Inflammatory macrophage (primary cell): ENCODE data around the gene DNAH9.
A peak's percentile ranks its signal among the peaks of the same experiment; 100 is the strongest.

Experiments
- DNase-seq, 2 donors: peaks; one replicate each; pipeline ENCODE4 v3.0.0-alpha.2; 2020 to 2022

The DNAH9 gene

DNA sequence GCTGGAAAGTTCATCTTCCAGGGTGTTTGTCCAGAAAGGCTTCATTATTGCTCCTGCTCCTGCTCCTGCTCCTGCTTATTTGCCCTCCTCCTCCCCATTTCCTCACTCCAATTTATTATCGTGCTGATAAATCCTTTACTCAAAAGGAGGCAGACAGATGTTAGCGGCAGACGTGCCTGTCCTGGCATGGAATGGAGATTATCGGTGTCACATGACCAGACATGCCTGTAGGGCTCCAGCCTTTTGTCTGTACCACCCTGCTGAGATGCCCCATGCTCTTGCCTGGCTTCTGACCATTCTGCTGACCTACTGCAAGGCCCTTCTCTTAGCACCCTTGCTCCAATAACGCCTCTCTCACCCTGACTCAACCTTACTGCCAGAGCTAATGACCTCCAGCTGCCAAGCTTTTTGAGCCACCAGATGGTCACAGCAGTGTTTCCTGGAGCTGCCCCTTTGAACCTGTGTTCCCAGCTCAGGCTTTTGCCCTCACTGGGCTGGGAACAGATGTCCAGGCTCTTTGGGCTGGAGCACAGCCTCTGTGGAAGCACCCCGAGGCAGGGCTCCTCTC lies 12.8 kb downstream of the DNAH9 start:
- DNase-seq = no peak

DNA sequence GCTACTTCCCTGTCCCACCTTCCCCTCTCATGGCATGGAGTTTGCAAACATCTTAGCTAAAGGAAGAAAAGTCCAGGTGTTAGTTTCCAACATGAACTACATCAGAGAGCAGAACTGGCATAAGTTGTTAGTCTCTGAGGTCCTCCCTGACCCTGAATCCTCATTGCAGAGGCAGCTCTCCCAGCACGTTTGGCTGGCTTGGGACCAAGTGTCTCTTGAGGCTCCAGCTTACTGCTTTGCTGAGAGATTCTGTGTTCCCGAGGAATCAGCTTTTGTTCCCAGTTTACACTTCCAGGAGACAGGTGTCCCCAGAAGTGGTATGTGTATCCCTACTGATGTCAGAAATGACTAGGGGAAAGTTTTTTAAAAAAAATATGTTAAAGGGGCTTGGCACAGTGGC lies 14.7 kb downstream of the DNAH9 start:
- DNase-seq = no peak

DNA sequence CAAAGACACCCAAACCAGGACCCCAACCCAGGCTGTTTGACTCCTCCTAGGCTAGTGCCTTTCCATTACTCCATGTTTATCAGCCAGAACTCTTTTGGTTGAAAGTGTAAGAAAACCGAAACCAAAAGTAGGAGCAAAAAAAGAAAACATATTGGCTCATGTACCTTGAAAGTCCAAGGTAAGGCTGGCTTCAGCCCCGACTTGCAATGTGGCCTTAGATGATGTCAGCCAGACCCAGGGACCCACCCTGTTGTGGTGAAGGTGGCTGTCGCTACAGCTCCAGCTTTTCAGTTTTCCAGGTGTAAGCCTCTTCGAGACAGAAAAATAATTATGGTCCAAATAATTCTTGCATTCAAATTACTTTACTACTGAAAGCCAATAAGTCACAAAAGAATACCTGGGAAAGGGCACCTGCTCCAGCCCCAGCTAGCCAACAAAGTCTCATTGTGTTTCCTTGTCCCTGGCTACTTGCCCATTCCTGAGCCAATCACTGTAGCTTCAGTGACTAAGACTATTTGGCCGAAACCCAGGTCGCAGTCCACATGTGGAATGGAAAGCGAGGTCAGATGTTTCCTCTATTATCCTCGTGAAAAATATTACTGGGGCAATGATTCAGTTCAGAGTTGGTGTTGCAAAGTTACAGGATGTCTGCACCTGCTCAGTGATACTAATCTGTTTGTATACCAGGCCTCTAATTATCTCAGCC lies 20.7 kb downstream of the DNAH9 start:
- DNase-seq = no peak

DNA sequence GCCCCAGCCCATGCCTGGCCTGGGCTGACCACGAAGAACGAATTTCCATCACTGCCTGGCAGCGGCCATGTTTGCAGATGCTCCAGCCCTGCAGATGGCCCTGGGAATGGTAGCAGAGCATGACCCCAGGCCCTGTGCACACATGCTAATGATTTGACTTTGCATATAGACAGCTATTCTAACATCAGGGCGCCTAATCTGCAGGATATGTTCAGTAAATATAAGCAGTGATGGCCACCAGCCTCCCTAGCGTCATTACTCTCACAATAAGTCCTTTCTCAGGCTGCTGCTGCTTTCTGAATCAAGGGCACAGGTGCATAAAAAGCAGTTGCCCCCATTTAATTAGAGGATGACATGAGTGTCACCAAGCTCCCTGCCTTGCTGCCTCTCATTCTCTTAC lies 24.2 kb downstream of the DNAH9 start:
- DNase-seq = no peak

DNA sequence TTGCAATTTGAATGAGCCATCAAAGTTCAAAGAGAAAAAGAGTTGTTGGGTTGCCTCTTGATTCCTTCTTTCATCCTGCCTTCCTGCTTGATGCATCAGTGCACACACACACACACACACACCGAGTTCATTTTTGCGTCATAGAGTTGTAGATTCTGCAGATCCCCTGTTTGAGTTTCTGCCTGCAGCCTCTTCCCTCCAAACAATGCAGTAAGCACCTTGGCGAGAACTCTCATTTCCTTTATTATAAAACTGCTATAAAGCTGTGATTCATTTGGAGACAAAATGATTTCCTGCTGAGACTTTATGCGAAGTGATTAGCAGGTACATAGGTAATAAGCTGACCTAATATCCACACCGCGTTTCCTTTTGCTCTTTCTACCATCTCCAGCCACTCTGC lies 26.7 kb downstream of the DNAH9 start:
- DNase-seq = no peak

DNA sequence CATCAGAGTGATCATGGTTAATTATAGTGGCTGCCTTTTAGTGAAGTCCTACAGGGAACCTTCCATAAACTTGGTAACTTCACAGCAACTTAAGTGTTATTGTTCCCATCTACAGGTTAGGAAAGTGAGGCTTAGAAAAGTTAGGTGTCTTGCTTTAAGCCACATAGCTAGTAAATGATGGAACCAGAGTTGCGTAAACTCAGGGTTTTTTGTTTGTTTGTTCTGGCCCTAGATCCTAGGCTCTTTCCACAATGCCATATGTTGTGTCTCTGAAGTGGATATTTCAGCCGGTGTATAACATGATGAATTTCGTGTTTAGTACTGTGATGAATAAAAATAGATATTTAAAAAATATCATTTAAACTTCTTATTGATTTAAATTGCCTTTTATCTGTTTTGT lies 27.6 kb downstream of the DNAH9 start:
- no peak for DNase-seq

DNA sequence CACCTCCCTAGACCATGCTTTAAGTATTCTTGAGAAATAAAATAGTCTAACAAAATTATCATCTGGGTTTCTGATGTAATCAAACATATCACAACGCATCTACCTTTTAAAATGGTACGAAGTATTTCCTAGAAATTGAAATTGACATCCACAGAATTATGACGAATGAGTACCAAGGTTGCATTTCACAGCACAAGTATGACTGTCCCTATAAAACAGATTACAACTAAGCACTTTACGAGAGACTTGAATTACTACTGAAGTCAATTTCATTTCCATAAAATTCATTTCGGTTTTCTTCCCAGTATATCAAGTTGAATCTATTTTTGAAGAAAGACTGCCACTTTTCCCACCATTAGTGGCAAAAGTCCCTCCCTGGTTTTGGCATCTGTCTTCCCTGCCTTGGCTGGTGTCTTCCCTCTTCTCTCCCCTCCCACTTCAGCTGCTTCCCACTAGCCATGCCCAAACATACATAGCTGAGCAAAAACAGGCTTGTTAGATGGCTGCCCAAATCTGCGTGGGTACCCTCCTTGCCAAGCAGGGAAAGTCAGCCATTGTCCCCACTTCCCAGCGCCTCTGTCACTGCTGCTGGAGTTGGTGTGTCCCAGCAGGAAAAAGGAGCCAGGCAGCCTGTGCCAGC lies 29.2 kb downstream of the DNAH9 start:
- DNase-seq = no peak

DNA sequence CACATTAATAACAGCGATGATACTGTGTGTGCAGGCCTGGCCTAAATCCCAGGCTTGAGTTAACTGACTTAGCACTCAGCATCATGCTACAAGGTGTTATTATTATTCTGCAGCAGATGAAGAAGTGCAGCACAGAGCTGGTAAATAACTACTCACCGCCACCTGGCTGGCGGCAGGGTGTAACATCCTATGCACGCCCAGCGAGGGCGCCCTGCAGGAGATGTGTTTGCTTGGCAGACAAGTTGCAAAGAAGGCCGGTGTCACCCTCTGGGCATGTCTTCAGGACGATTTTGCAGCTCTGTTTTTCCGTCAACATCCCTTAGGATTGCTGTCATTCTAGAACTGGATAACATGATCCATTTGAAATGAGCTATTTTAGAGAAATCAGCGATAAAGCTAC lies 30.1 kb downstream of the DNAH9 start:
- no peak for DNase-seq

DNA sequence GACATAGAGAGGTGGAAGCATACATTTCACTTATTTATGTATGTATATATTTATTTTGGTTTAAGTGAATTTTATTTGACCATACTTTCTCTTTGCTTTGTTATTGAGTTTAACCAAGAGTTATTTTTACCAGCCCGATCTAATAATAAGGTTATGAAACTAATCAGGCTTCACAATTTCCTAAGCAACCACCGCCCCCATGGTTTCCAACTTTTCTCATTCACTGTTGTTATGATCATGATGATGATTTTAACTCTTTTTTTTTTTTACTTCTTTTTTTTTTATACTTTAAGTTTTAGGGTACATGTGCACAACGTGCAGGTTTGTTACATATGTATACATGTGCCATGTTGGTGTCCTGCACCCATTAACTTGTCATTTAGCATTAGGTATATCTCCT lies 30.6 kb downstream of the DNAH9 start:
- DNase-seq = no peak

DNA sequence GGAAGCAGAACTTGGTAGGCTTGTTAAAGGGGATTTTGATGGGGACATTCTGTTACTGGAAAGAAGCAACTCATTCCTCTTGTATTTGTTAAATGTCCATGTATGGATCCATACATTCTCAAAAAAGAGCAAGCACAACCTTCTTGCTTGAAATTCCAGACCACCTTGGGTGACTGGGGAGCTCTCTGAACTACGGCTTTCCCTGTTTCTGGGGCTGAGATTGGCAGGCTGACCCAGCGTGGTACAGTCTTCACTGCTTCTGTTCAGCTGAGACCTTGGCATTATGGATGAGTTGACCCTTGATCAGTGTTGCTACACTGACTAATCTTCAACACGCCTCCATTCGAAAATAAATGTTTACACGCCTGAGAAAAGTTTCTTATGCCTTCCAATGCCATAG lies 38.5 kb downstream of the DNAH9 start:
- no peak for DNase-seq

DNA sequence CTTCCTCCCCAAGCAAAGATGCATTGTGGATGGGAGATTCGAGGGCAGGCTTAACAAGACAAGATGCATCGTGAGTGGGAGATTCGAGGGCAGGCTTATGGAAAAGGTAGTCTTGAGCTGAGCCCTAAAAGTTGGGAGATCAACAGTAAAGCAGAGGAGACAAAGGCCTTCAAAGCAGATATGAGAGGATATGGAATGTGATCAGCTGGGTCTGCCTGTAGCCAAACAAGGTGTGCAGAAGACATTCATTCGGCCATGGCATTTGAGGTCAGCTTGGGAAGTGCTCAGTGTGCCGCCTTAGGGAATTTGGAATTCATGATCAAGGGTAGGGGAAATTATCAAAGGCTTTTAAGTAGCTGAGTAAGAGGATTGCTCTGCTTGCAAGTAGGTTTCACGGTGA lies 39.5 kb downstream of the DNAH9 start:
- DNase-seq = no peak

DNA sequence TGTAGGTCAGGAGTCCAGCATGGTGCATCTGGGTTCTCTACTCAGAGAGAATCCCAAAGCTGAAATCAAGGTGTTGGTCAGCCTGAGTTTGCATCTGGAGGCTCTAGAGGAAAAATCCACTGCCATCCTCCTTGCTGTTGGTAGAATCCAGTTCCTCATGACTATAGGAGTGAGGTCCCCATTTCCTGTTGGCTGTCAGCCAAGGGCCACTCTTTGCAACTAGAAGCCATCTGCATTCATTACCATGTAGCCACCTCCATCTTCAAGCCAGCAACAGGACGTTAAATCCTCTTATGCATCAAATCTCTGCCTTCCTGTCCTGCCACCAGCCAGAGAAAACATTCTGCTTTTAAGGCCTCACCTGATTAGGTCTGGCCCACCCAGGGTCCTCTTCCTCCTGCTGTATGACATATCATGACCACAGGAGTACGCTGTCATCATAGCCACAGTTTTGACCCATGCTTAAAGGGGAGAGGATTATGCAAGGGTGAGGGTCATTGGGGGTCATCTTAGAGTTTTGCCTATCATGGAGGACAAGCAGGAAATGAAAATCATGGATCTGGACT lies 40.5 kb downstream of the DNAH9 start:
- DNase-seq = no peak

DNA sequence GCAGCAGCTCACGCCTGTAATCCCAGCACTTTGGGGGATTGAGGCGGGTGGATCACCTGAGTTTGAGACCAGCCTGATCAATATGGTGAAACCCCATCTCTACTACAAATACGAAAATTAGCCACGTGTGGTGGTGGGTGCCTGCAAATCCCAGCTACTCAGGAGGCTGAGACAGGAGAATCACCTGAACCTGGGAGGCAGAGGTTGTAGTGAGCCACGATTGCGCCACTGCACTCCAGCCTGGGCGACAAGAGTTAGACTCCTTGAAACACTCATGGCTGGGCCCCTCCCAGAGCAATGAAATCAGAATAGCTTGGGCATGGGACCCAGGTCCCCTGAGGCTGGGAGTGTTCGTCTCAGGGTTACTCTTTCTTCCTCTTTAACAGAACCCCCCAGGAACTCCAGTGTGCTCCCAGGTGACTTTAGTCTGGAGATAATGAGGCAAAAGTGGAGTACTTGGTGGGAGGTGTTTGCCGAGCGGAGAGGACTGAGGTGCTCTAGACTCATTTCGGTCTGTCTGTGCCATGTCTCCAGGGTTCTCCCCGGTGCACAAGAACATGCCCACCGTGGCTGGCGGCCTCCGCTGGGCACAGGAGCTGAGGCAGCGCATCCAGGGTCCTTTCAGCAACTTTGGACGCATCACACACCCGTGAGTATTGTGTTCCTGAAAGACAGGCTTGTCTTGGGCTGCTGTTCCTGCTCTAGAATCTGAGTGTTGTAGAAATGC lies 41.6 kb downstream of the DNAH9 start:
- no peak for DNase-seq

DNA sequence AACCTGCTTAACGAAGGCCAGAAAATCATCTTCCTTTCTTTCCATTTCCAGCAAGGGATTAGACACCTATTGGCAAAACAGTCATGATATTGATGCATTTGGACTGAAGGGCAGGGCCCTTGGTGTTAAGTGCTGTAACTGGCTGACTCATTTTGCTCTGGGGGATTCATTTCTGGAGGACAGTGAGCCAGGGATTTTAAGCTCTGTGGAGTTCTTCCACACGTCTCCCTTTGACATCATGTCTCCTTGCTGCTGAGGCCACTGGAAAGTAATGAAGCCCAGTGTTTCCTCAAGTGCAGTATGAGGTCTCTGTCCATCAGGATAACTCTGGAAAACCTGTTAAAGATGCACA lies 42.2 kb downstream of the DNAH9 start:
- no peak for DNase-seq

DNA sequence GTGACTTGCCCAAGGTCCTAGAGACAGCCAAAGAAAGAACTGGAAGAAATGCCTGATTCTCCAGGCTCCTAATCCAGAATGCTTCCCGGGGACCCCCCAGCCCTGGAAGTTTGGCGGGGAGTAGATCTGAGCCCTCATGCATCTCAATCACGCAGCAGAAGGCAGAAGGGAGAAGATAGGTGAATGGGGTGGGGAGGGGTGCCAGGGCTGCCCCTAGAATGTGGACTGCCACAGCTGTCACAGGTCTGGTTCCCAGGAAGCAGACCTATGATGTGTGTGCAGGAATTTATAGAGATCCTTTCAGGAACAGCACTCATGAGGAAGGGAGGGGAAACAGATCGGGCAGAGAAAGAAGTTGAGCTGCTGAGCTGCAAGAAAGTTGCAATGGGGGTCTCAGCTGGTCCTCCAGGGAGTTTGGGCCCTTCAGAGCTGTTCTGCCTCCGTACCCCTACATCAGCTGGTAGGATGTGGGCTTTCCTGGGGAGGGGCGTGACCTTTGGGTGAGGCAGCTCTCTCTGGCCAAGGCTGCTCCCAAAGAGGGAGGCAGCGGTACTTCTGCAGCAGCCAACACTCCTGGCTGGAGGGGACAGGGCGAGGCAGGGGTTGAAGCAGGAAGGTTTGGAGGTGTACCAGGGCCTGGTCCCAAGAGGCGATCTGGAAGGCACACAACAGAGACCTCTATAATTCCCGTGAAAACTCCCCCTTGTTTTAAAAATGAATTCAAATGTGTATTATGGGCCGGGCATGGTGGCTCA lies 43.4 kb downstream of the DNAH9 start:
- DNase-seq = no peak

DNA sequence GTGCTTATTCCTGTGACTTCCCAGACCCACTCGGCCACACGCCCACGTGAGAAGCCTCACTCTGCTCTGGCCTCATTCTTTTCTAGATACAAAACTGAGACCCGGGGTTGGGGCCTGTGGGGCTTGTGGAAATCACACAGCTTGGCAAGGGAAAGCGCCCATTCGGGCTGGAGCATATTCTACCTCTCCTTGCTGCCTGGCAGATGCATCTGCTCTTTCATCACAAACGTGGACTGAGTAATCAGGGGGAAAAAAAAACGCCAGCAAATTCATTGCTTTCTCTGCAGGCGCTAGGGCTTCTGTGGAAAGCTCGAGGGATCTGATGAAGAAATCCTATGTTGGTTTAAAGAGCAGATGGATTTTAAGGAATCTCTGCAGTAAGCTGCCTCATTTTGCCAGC lies 44.4 kb downstream of the DNAH9 start:
- no peak for DNase-seq

DNA sequence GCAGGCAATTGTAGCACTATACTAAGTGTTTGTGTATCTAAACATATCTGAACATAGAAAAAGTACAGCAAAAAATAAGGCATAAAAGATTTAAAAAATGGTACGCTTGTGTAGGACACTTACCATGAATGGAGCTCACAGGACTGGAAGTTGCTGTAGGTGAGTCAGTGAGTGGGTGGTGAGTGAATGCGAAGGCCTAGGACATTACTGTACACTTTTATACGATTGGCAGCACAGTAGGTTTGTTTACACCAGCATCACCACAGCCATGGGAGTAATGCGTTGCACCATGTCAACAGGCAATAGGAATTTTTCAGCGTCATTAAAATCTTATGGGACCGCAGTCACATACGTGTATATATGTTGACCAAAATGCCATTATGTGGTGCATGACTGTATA lies 45.6 kb downstream of the DNAH9 start:
- DNase-seq = no peak

DNA sequence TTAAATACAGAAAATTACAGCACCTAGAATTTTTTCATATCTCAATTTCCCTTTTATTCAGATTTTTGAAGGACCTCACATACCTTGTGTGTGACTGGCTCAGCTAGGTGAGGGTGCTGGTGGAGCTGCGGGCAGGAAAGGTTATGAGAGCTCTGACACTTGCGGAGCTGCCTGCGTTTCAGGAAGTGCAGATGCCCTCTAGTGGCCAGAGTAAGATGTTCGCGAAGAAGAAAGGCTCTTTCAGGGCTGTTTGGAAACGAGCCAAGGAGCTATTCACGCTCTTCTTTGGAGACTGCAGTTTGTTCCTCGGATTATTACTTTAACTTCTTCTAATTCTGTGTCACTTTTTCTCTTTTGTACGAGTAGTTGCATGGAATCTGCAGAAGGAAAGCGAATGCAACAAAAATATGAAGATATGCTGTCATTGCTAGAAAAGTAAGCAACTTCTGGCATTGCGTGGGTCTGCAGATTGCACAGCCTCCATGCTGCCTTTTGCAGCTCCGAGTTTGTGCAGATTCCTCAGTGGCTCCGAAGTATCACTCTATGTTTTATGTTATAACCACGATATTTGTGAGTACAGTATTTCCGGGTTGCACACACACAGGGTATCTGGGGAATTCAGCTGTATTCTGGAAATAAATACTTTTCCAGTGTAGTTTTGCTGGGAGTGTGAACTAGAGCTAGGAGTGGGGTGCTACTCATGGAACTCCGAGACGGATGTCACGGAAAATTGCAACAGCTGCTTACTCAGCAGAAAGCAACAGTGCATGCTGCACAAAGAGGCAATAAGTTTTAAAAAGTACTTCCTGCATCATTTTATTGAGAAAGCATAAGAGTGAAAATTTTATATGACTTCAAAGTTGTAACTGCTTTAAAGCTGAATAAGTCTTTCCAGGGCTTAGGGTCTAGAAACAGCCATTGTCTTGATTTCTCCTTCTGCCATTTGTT lies 46.3 kb downstream of the DNAH9 start:
- peak; percentile 45 to 68 for DNase-seq

DNA sequence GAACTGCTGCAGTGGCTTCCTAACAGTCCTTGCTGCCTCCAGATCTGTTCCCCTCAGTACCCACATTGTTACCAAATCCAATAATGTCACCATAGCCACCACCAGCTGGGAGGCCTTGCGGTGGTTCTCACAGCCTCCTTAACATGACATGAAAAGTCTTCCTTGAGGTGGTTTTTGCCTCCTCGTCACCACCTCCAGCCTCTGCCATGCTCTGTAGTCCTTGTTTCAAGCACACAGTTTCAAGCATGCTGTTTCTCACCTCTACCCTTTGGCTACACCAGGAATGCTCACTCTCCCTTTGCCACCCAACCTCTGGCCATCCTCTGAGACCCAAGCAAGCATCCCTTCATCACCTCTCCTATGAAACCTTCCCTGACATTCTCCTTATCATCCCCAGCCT lies 47.2 kb downstream of the DNAH9 start:
- DNase-seq = no peak

DNA sequence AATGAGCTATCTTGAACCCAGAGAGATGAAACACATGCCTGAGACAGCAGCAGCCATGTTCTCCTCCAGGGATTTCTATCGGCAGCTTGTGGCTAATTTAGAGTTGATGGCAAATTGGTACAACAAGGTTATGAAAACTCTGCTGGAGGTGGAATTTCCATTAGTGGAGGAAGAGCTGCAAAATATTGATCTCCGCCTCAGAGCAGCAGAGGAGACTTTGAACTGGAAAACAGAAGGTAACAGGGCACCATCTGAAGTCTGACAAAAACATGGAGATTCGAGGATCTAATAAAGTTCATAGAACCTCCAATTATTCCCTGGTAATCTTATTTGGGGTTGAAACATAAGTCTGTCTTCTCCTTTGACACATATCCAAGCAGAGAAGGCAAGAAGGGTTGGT lies 52.8 kb downstream of the DNAH9 start:
- no peak for DNase-seq

DNA sequence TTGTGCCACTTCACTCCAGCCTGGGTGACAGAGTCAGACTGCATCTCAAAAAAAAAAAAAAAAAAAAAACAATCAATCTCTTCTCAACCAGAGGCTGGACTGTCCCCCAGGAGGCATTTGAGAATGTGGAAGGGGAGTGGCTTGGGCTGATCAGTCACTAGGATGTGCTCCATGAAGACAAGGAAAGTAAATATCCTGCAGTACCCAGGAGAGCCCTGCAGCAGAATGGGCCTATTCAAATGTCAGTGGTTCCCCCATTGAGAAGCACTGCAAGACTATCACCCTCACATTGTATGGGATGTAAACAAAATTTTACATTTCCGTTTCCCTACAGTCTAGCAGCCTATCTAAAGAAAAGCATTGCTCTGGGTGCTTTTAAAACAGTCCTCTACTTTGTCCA lies 70.3 kb downstream of the DNAH9 start:
- DNase-seq = no peak

DNA sequence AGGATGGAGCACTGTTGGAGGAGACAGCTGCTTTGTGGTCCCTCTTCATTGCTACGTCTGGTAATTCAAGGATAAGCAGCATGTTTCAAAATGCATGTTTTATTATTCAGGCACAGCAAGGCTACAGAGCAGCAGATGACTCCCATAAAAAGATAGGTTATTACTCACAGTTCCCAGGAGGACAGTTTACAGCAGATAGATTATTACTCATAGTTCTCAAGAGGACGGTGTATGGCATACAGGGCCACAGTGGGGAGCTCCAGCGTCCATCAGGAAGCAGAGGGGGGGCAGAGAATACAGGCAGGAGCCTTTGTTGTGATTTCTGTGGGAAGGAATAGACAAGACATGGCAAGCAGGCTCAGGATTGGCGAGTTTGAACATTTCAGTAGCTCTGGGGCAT lies 72.9 kb downstream of the DNAH9 start:
- DNase-seq = no peak
